ENCODE measurements around the gene GABRA5. TPM values are rescaled to one million over a fixed set of nuclear protein-coding genes. Genes with fewer than 3 reads are reported as not detected.
A peak's percentile ranks its signal among the peaks of the same experiment; 100 is the strongest.

GABRA5 gene
- polyA plus RNA-seq, 1 experiment: 3.6 TPM

DNA sequence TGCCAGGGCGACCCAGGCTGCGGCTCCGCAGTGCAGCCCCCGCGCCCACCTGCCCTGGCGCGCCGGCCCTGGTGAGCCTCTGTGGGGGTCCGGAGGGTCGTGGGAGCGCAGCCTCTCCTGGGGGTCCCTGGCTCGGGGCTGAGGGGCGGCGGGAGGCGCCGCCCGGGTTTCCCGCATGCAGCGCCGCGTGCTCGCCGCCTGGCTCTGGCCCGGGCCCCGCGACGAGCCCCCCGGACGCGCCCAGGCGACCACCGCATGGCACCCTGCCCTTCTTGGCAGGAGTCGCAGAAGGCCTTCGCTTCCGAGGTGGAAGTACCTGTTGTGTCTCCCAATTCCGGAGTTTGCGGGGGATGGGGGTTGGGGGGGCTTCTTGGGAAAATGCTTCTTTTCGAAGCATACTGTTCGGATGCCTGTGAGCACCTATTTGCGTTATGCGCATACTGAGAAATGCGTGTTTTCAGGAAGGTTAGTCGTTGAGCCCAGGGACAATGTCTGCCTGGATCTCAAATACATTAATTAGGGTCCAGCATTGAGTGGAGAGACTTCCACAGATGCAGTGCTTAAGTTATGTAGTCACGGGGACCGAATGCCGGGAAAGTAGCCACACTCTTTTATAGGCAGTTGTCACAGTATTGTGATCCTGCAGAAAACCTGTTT is 1.3 kb downstream of the GABRA5 start:
- peaks cover 13% of the 10 kb centered on the region for H3K27me3 ChIP-seq (ENCODE audit: control insufficient read depth, insufficient read depth, low read length)
- TF ChIP-seq, protein P1, sequence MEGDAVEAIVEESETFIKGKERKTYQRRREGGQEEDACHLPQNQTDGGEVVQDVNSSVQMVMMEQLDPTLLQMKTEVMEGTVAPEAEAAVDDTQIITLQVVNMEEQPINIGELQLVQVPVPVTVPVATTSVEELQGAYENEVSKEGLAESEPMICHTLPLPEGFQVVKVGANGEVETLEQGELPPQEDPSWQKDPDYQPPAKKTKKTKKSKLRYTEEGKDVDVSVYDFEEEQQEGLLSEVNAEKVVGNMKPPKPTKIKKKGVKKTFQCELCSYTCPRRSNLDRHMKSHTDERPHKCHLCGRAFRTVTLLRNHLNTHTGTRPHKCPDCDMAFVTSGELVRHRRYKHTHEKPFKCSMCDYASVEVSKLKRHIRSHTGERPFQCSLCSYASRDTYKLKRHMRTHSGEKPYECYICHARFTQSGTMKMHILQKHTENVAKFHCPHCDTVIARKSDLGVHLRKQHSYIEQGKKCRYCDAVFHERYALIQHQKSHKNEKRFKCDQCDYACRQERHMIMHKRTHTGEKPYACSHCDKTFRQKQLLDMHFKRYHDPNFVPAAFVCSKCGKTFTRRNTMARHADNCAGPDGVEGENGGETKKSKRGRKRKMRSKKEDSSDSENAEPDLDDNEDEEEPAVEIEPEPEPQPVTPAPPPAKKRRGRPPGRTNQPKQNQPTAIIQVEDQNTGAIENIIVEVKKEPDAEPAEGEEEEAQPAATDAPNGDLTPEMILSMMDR (IDR thresholded peaks at IDR 0.05; ENCODE audit: low read depth, low read length): no peak
- no peak overlapping the region for H3K27ac ChIP-seq (ENCODE audit: low read depth, low read length)
- peak overlapping the region; percentile 48; the same call in 1 of the 2 replicates for H3K4me3 ChIP-seq (ENCODE audit: low read depth, low read length)
- ChIA-PET CTCF (no interaction called here), POLR2A (no interaction called here)
- DNase-seq (ENCODE audit: low read depth, low spot score): no peak
- no peaks in the 10 kb centered on the region for H3K9me3 ChIP-seq (ENCODE audit: control insufficient read depth, insufficient read depth, low read length)

DNA sequence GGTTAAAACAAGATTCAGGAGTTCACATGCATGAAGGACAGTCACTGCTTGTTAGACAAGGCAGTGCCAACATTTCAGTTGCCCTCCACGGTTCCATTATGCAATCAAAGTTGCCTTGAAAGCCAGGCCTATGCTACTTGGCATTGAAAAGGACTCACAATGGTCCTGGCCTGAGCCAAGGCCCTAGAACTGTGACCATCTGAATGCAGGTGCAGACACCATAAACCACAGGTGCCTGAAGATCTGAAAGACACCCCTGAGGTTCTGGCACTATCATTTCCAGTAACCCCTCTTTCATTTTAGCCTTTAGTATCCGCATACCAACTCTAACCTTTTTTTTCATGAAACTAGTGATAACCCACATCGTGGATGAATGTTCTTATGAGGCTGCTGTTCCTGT is 2.8 kb downstream of the GABRA5 start:
- Histone ChIP-seq H3K27me3 (ENCODE audit: control insufficient read depth, insufficient read depth, low read length) (peaks cover 13% of the 10 kb centered on the region), H3K27ac (ENCODE audit: low read depth, low read length) (no peak overlapping the region), H3K9me3 (ENCODE audit: control insufficient read depth, insufficient read depth, low read length) (no peaks in the 10 kb centered on the region), H3K4me3 (ENCODE audit: low read depth, low read length) (no peak overlapping the region)
- TF ChIP-seq, protein P1 (IDR thresholded peaks at IDR 0.05; ENCODE audit: low read depth, low read length): no peak
- CTCF ChIA-PET: no interaction called here
- no peak for DNase-seq (ENCODE audit: low read depth, low spot score)
- POLR2A ChIA-PET: no interaction called here

DNA sequence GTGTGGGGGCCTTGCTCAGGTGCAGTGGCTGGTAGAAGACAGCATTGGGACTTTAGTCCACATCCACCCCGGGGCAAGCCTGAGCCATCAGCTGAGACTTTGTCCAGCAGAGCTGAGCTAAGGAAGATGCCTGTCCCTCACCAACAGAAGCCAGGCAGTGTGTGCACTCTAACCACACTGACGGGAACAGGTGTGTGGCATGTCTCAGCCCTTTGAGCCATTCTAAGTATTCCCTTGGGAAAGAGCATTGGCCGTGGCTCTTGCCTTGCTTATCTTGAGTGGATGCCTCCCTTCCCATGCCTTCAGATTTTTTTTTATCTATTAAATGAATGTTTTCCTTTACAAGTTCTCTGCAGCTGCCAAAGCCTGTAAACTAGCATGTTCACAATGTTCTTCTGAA is 3.5 kb downstream of the GABRA5 start:
- peaks cover 13% of the 10 kb centered on the region for H3K27me3 ChIP-seq (ENCODE audit: control insufficient read depth, insufficient read depth, low read length)
- H3K27ac ChIP-seq (ENCODE audit: low read depth, low read length): no peak overlapping the region
- H3K9me3 ChIP-seq (ENCODE audit: control insufficient read depth, insufficient read depth, low read length): no peaks in the 10 kb centered on the region
- DNase-seq (ENCODE audit: low read depth, low spot score): no peak
- POLR2A ChIA-PET: no interaction called here
- no peak overlapping the region for H3K4me3 ChIP-seq (ENCODE audit: low read depth, low read length)
- CTCF ChIA-PET: no interaction called here
- TF ChIP-seq, protein P1 (IDR thresholded peaks at IDR 0.05; ENCODE audit: low read depth, low read length): no peak

DNA sequence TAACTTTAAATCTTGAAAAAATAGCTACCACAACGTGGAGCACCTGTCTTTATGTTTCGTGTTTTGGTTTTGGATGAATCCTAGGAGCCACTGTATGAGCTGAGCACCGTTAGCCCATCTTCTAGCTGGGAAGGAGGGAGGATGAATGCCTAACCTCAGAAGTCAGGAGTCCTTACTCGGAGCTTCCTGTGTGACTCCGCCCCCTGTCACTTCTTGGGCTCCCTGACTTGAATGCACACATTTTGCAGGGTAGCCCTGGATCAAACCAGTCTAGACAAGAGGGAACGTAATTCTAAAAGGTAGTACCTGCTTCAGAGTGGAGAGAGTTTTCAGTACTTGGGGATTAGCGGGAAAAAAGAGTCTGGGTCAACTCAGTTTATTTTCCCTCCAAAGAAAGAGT is 5.3 kb downstream of the GABRA5 start:
- Histone ChIP-seq H3K27ac (ENCODE audit: low read depth, low read length) (no peak overlapping the region), H3K9me3 (ENCODE audit: control insufficient read depth, insufficient read depth, low read length) (no peaks in the 10 kb centered on the region), H3K4me3 (ENCODE audit: low read depth, low read length) (no peak overlapping the region), H3K27me3 (ENCODE audit: control insufficient read depth, insufficient read depth, low read length) (peaks cover 7% of the 10 kb centered on the region)
- TF ChIP-seq, protein P1 (IDR thresholded peaks at IDR 0.05; ENCODE audit: low read depth, low read length): no peak
- ChIA-PET CTCF (interaction anchor here (1.5 to 1.8 kb wide), 2 partner anchors 18 to 33 kb away, joined by 4 read pairs; no protein-coding TSS in a partner anchor), POLR2A (no interaction called here)
- DNase-seq (ENCODE audit: low read depth, low spot score): no peak

DNA sequence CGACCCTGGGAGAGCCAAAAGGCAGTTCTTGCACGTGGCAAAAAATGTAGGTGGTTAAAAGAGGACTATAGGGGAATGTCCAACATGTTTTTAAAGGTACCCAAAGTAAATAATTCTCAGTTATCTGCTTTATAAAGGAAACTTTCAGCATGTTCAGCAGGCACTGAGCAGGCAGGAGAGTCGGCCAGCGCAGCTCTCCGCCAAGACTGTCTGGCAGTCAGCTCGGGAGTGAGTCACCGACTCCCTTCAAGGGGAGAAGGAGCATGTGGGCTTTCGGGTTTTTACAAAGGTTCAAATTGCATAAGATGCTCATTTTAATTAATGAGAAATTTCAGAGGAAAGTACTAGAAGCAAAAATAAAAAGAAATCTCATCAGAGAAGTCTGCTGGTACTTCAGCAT is 7.0 kb downstream of the GABRA5 start:
- TF ChIP-seq, protein P1 (IDR thresholded peaks at IDR 0.05; ENCODE audit: low read depth, low read length): no peak
- ChIA-PET CTCF (interaction anchor here (1.8 kb wide), 2 partner anchors 16 to 18 kb away, joined by 4 to 5 read pairs; no protein-coding TSS in a partner anchor), POLR2A (no interaction called here)
- no peak overlapping the region for H3K27ac ChIP-seq (ENCODE audit: low read depth, low read length)
- peaks cover 4% of the 10 kb centered on the region for H3K27me3 ChIP-seq (ENCODE audit: control insufficient read depth, insufficient read depth, low read length)
- H3K9me3 ChIP-seq (ENCODE audit: control insufficient read depth, insufficient read depth, low read length): no peaks in the 10 kb centered on the region
- H3K4me3 ChIP-seq (ENCODE audit: low read depth, low read length): no peak overlapping the region
- DNase-seq (ENCODE audit: low read depth, low spot score): no peak
